ENCODE results near the gene YJU2. TPM values are rescaled to one million over a fixed set of nuclear protein-coding genes. Genes with fewer than 3 reads are reported as not detected.

YJU2 gene
- total RNA-seq, 1 experiment from 2014 or later = 11.0 TPM

- TF ChIP-seq CTCF (conservative IDR thresholded peaks at IDR 0.05) (no peak), EZH2 (IDR thresholded peaks at IDR 0.05; ENCODE audit: low read depth) (no peak)
- CTCF ChIA-PET = no interaction called here
- POLR2A ChIA-PET (ENCODE audit: unreplicated experiment) = no interaction called here
- no peaks in the 10 kb centered on the region for H3K9me2 ChIP-seq (ENCODE audit: insufficient read depth)
- no peaks in the 10 kb centered on the region for H3K27me3 ChIP-seq (ENCODE audit: insufficient read depth, low read depth)
- no peaks in the 10 kb centered on the region for H3K36me3 ChIP-seq (ENCODE audit: low read depth)
- no peak overlapping the region for H2AFZ ChIP-seq
- no peaks in the 10 kb centered on the region for H3F3A ChIP-seq (ENCODE audit: insufficient read depth, low read depth)
- H3K79me2 ChIP-seq (ENCODE audit: low read depth) = no peaks in the 10 kb centered on the region
- no peak overlapping the region for H3K4me3 ChIP-seq
- no peak overlapping the region for H3K4me2 ChIP-seq
- no peaks in the 10 kb centered on the region for H3K4me1 ChIP-seq (replicated peaks; ENCODE audit: insufficient read depth)
- intact Hi-C loops (cut with micrococcal nuclease; ENCODE audit: unreplicated experiment) = no loop called here
- BruUV-seq (replicated peaks) = no TSS peak
- no peaks in the 10 kb centered on the region for H3K9me3 ChIP-seq (ENCODE audit: insufficient read depth, low read depth)
- H4K20me1 ChIP-seq (ENCODE audit: insufficient read depth) = no peaks in the 10 kb centered on the region
- DNase-seq = no peak
- no peak overlapping the region for H3K27ac ChIP-seq
Measured at GRCh38 chr19:4256563-4256962, 9.7 kb downstream of the YJU2 start.

GRCh38 chr19:4257025-4257424, 10.1 kb downstream of the YJU2 start:
- H3K79me2 ChIP-seq (ENCODE audit: low read depth) = no peaks in the 10 kb centered on the region

GRCh38 chr19:4258181-4258580, 11.3 kb downstream of the YJU2 start:
- no peaks in the 10 kb centered on the region for H3K27me3 ChIP-seq (ENCODE audit: insufficient read depth, low read depth)
- no peak for DNase-seq
- no peaks in the 10 kb centered on the region for H4K20me1 ChIP-seq (ENCODE audit: insufficient read depth)
- H3K9me3 ChIP-seq (ENCODE audit: insufficient read depth, low read depth) = no peaks in the 10 kb centered on the region
- intact Hi-C loops (cut with micrococcal nuclease; ENCODE audit: unreplicated experiment) = no loop called here
- no peaks in the 10 kb centered on the region for H3K36me3 ChIP-seq (ENCODE audit: low read depth)
- H3K4me3 ChIP-seq = no peak overlapping the region
- no peak overlapping the region for H3K27ac ChIP-seq
- BruUV-seq (replicated peaks) = no TSS peak
- TF ChIP-seq EZH2 (IDR thresholded peaks at IDR 0.05; ENCODE audit: low read depth) = no peak
- TF ChIP-seq CTCF (conservative IDR thresholded peaks at IDR 0.05) = no peak
- no peaks in the 10 kb centered on the region for H3K4me1 ChIP-seq (replicated peaks; ENCODE audit: insufficient read depth)
- H3K9me2 ChIP-seq (ENCODE audit: insufficient read depth) = no peaks in the 10 kb centered on the region
- no peaks in the 10 kb centered on the region for H3K79me2 ChIP-seq (ENCODE audit: low read depth)
- H3K4me2 ChIP-seq = no peak overlapping the region
- ChIA-PET CTCF (no interaction called here), POLR2A (ENCODE audit: unreplicated experiment) (no interaction called here)
- no peaks in the 10 kb centered on the region for H3F3A ChIP-seq (ENCODE audit: insufficient read depth, low read depth)
- no peak overlapping the region for H2AFZ ChIP-seq

More at GRCh38 chr19:4257025-4257424, 10.1 kb downstream of the YJU2 start:
- TF ChIP-seq CTCF (conservative IDR thresholded peaks at IDR 0.05) (no peak), EZH2 (IDR thresholded peaks at IDR 0.05; ENCODE audit: low read depth) (no peak)
- Histone ChIP-seq H2AFZ (no peak overlapping the region), H3K27me3 (ENCODE audit: insufficient read depth, low read depth) (no peaks in the 10 kb centered on the region), H3K9me2 (ENCODE audit: insufficient read depth) (no peaks in the 10 kb centered on the region), H3F3A (ENCODE audit: insufficient read depth, low read depth) (no peaks in the 10 kb centered on the region), H3K4me2 (no peak overlapping the region), H4K20me1 (ENCODE audit: insufficient read depth) (no peaks in the 10 kb centered on the region), H3K4me3 (no peak overlapping the region), H3K27ac (no peak overlapping the region), H3K9me3 (ENCODE audit: insufficient read depth, low read depth) (no peaks in the 10 kb centered on the region), H3K4me1 (replicated peaks; ENCODE audit: insufficient read depth) (no peaks in the 10 kb centered on the region), H3K36me3 (ENCODE audit: low read depth) (no peaks in the 10 kb centered on the region)
- BruUV-seq (replicated peaks) = no TSS peak
- intact Hi-C loops (cut with micrococcal nuclease; ENCODE audit: unreplicated experiment) = no loop called here
- CTCF ChIA-PET = no interaction called here
- DNase-seq = no peak
- POLR2A ChIA-PET (ENCODE audit: unreplicated experiment) = no interaction called here

Data from PC-9 (cell line).